ENCODE results near the gene TGM6.

DNA sequence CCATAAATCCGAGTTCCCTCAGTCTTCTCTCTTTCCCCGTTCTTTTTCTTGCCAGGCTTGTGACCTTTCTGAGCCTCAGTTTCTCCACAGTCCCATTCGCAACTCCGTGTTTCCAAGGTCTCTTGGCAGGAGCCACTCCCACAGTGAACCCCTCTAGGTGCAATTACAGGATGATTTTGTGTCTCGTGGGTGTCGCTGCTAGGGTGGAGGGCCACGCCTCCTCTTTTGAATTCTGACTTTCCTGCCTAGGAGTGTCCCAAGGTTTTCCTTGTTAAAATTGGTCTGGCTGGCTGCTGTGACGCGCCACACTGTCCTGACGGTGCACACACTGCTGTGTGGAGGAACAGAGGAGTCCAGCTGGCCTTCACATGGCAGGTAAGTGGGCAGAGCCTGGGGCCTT, at the start of gene TGM6:
- TF ChIP-seq, protein P1, sequence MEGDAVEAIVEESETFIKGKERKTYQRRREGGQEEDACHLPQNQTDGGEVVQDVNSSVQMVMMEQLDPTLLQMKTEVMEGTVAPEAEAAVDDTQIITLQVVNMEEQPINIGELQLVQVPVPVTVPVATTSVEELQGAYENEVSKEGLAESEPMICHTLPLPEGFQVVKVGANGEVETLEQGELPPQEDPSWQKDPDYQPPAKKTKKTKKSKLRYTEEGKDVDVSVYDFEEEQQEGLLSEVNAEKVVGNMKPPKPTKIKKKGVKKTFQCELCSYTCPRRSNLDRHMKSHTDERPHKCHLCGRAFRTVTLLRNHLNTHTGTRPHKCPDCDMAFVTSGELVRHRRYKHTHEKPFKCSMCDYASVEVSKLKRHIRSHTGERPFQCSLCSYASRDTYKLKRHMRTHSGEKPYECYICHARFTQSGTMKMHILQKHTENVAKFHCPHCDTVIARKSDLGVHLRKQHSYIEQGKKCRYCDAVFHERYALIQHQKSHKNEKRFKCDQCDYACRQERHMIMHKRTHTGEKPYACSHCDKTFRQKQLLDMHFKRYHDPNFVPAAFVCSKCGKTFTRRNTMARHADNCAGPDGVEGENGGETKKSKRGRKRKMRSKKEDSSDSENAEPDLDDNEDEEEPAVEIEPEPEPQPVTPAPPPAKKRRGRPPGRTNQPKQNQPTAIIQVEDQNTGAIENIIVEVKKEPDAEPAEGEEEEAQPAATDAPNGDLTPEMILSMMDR (IDR thresholded peaks at IDR 0.05): no peak
- TF ChIP-seq POLR2A (IDR thresholded peaks at IDR 0.05): no peak
